Measurements from ENCODE around the gene ADORA3.
"Not testable (repeated sequence)": the region's sequence is repeated elsewhere in the genome, so short reads cannot be mapped to it uniquely, and the experiment has no call there.

The ADORA3 gene

GRCh38 chr1:111503585-111504060, at the start of gene ADORA3, which contains the start of gene TMIGD3:
TSS of gene ADORA3 (minus strand) at chr1:111503633. CDS start at chr1:111503354, 279 bp downstream.
TSS of gene TMIGD3 (minus strand) at chr1:111503633. CDS start at chr1:111503354, 279 bp downstream.
- no peak for DNase-seq (ENCODE audit: low read depth)

GRCh38 chr1:111553196-111553595, 49.8 kb upstream of the ADORA3 start:
- peak; percentile 77 for DNase-seq (ENCODE audit: low read depth)

- DNase-seq (ENCODE audit: low read depth) = no peak
Measured at GRCh38 chr1:111552587-111552986, 49.2 kb upstream of the ADORA3 start.

GRCh38 chr1:111551623-111552411, 48.4 kb upstream of the ADORA3 start:
- DNase-seq (ENCODE audit: low read depth) = no peak

- DNase-seq (ENCODE audit: low read depth) = not testable (repeated sequence)
Measured at GRCh38 chr1:111547786-111548185, 44.4 kb upstream of the ADORA3 start.

- DNase-seq (ENCODE audit: low read depth) = no peak
Measured at GRCh38 chr1:111542187-111542586, 38.8 kb upstream of the ADORA3 start.

GRCh38 chr1:111541721-111542120, 38.3 kb upstream of the ADORA3 start:
- DNase-seq (ENCODE audit: low read depth) = no peak

- DNase-seq (ENCODE audit: low read depth) = no peak
Measured at GRCh38 chr1:111540928-111541327, 37.5 kb upstream of the ADORA3 start.

- peak; percentile 69 for DNase-seq (ENCODE audit: low read depth)
Measured at GRCh38 chr1:111538343-111539025, 35.1 kb upstream of the ADORA3 start.

GRCh38 chr1:111535256-111536191, 32.1 kb upstream of the ADORA3 start:
- DNase-seq (ENCODE audit: low read depth) = no peak

GRCh38 chr1:111520053-111520452, 16.6 kb upstream of the ADORA3 start:
- no peak for DNase-seq (ENCODE audit: low read depth)

GRCh38 chr1:111517469-111518225, 14.2 kb upstream of the ADORA3 start:
- DNase-seq (ENCODE audit: low read depth) = no peak

- no peak for DNase-seq (ENCODE audit: low read depth)
Measured at GRCh38 chr1:111516005-111516535, 12.6 kb upstream of the ADORA3 start.

GRCh38 chr1:111515291-111516004, 12.0 kb upstream of the ADORA3 start:
- no peak for DNase-seq (ENCODE audit: low read depth)

- DNase-seq (ENCODE audit: low read depth) = no peak
Measured at GRCh38 chr1:111513410-111514020, 10.1 kb upstream of the ADORA3 start.

GRCh38 chr1:111512931-111513330, 9.5 kb upstream of the ADORA3 start:
- no peak for DNase-seq (ENCODE audit: low read depth)

- no peak for DNase-seq (ENCODE audit: low read depth)
Measured at GRCh38 chr1:111512132-111512889, 8.9 kb upstream of the ADORA3 start.

- no peak for DNase-seq (ENCODE audit: low read depth)
Measured at GRCh38 chr1:111511370-111511769, 7.9 kb upstream of the ADORA3 start.

GRCh38 chr1:111509997-111510375, 6.6 kb upstream of the ADORA3 start:
- DNase-seq (ENCODE audit: low read depth) = no peak
